SK-N-SH (cell line): ENCODE results near the gene SLC12A7. TPM values are rescaled to one million over a fixed set of nuclear protein-coding genes. Genes with fewer than 3 reads are reported as not detected.

Source experiments
- CTCF ChIA-PET: fragments of 300-600, 350-600 bp; formaldehyde crosslinking; extraction: SDS; loops from one replicate; lab custom pipeline; 2021; lab: Yijun Ruan, JAX
- POLR2A ChIA-PET: fragments of 350-600 bp; sonication (Branson Sonifier 250); formaldehyde crosslinking; extraction: SDS; loops from one replicate; lab custom pipeline; 2020; ENCODE audit warnings: antibody characterized with exemption, inconsistent platforms; lab: Yijun Ruan, JAX
- DNase-seq: peaks from one replicate; pipeline ENCODE4 v3.0.0; 2012
- H2AFZ ChIP-seq: fragments of 200-600 bp; sonication (generic); 2 replicates; pipeline ENCODE4 v1.8.1; 2016; ENCODE audit warnings: antibody characterized with exemption, mild to moderate bottlenecking, low read depth
- H3F3A ChIP-seq: fragments of 200-600 bp; sonication (generic); replicated peaks from 2 replicates; pipeline ENCODE3; 2016; ENCODE audit warnings: antibody characterized with exemption, mild to moderate bottlenecking; ENCODE audit not compliant: insufficient read depth
- H3K27ac ChIP-seq, 2 experiments: fragments of 200-500 bp in 1 of 2; fragments of 200-600 bp in 1 of 2; sonication (Bioruptor generic) in 1 of 2; sonication (generic), shearing (Covaris generic) in 1 of 2; 2 replicates each; pipeline versions ENCODE4 v1.5.1 to v1.6.1; 2014 to 2016; ENCODE audit warnings: low read depth in 2 of 2, inconsistent platforms in 1 of 2, low read length in 1 of 2, mild to moderate bottlenecking in 1 of 2, mixed read lengths in 1 of 2
- H3K27me3 ChIP-seq: fragments of 200-600 bp; sonication (generic), shearing (Covaris generic); 2 replicates; pipeline ENCODE4 v1.6.1; 2016; ENCODE audit warnings: mixed run types; ENCODE audit not compliant: insufficient read depth
- H3K36me3 ChIP-seq, 2 experiments: fragments of 200-500 bp in 1 of 2; fragments of 200-600 bp in 1 of 2; sonication (Bioruptor generic) in 1 of 2; sonication (generic) in 1 of 2; replicated peaks in 1 of 2; 2 replicates each; pipeline versions ENCODE3 to v1.5.1; 2014 to 2016; ENCODE audit warnings: low read length in 1 of 2, mild to moderate bottlenecking in 1 of 2; ENCODE audit not compliant: insufficient read depth in 2 of 2, control insufficient read depth in 1 of 2
- H3K4me1 ChIP-seq, 2 experiments: fragments of 200-500 bp in 1 of 2; fragments of 200-600 bp in 1 of 2; sonication (Bioruptor generic) in 1 of 2; sonication (generic), shearing (Covaris generic) in 1 of 2; 2 replicates each; pipeline versions ENCODE4 v1.5.1 to v1.6.1; 2014 to 2016; ENCODE audit warnings: low read depth in 1 of 2, low read length in 1 of 2, mixed run types in 1 of 2; ENCODE audit not compliant: insufficient read depth in 2 of 2, control insufficient read depth in 1 of 2
- H3K4me2 ChIP-seq: fragments of 200-600 bp; sonication (generic), shearing (Covaris generic); 2 replicates; pipeline ENCODE4 v1.6.1; 2017; ENCODE audit warnings: mixed run types
- H3K4me3 ChIP-seq, 2 experiments: fragments of 200-500 bp in 1 of 2; fragments of 200-600 bp in 1 of 2; sonication (Bioruptor generic) in 1 of 2; sonication (generic), shearing (Covaris generic) in 1 of 2; 2 replicates each; pipeline versions ENCODE4 v1.5.1 to v1.8.1; 2014 to 2016; ENCODE audit warnings: low read depth in 2 of 2, inconsistent platforms in 1 of 2, low read length in 1 of 2, mild to moderate bottlenecking in 1 of 2, mixed read lengths in 1 of 2, moderate library complexity in 1 of 2
- H3K79me2 ChIP-seq: fragments of 200-600 bp; sonication (generic); 2 replicates; pipeline ENCODE4 v1.8.1; 2017; ENCODE audit warnings: mild to moderate bottlenecking; ENCODE audit not compliant: insufficient read depth
- H3K9ac ChIP-seq: fragments of 200-600 bp; sonication (generic); 2 replicates; pipeline ENCODE4 v1.6.1; 2017; ENCODE audit warnings: mixed run types
- H3K9me2 ChIP-seq: fragments of 200-600 bp; sonication (generic); 2 replicates; pipeline ENCODE4 v1.6.1; 2017; ENCODE audit warnings: mixed run types
- H3K9me3 ChIP-seq: fragments of 200-600 bp; sonication (generic); 2 replicates; pipeline ENCODE4 v1.6.1; 2017; ENCODE audit warnings: mixed run types, mild to moderate bottlenecking, moderate library complexity
- H4K20me1 ChIP-seq: fragments of 200-600 bp; sonication (generic); 2 replicates; pipeline ENCODE4 v1.6.1; 2017; ENCODE audit warnings: mild to moderate bottlenecking, mixed run types; ENCODE audit not compliant: insufficient read depth
- CHD2 ChIP-seq: fragments of 150-350 bp; IDR thresholded peaks from 2 replicates; pipeline ENCODE4 v1.6.1; 2018; ENCODE audit warnings: low read length; ENCODE audit not compliant: partially characterized antibody
- CTCF ChIP-seq: fragments of 200-600 bp; sonication (generic); IDR thresholded peaks from 2 replicates; pipeline ENCODE4 v1.6.1; 2017; ENCODE audit warnings: antibody characterized with exemption, mild to moderate bottlenecking, moderate library complexity
- EP300 ChIP-seq, 2 experiments: IDR thresholded peaks; 2 replicates each; pipeline versions ENCODE4 v1.4.0 to v1.6.1; 2012; ENCODE audit warnings: borderline replicate concordance in 1 of 2, low read depth in 1 of 2, low read length in 1 of 2
- EZH2phosphoT487 ChIP-seq: fragments of 200-600 bp; sonication (generic); IDR thresholded peaks from 2 replicates; pipeline ENCODE4 v1.6.1; 2017; ENCODE audit warnings: low read depth, mixed run types, mild to moderate bottlenecking, antibody characterized with exemption, moderate library complexity, borderline replicate concordance
- FOSL2 ChIP-seq: IDR thresholded peaks from 2 replicates; pipeline ENCODE4 v1.4.0; 2012; ENCODE audit warnings: low read depth, mild to moderate bottlenecking, moderate library complexity, borderline replicate concordance
- FOXJ3 ChIP-seq: sonication (generic); formaldehyde crosslinking; IDR thresholded peaks from 2 replicates; pipeline ENCODE4 v1.5.1; 2020; ENCODE audit warnings: mild to moderate bottlenecking, missing genetic modification reagents
- FOXM1 ChIP-seq: IDR thresholded peaks from 2 replicates; pipeline ENCODE4 v1.4.0; 2012; ENCODE audit warnings: low read depth, mild to moderate bottlenecking
- IRF3 ChIP-seq: fragments of 150-350 bp; IDR thresholded peaks from 2 replicates; pipeline ENCODE4 v1.6.1; 2016; ENCODE audit warnings: mild to moderate bottlenecking, low read depth, low read length
- MEF2A ChIP-seq: IDR thresholded peaks from 2 replicates; pipeline ENCODE4 v1.4.0; 2012; ENCODE audit warnings: low read depth, borderline replicate concordance
- POLR2AphosphoS5 ChIP-seq: IDR thresholded peaks from 2 replicates; pipeline ENCODE4 v1.6.1; 2012; ENCODE audit warnings: low read depth, low read length
- REST ChIP-seq: IDR thresholded peaks from 2 replicates; pipeline ENCODE4 v1.6.1; 2012; ENCODE audit warnings: mild to moderate bottlenecking, low read depth, low read length, moderate library complexity
- SIN3A ChIP-seq: IDR thresholded peaks from 2 replicates; pipeline ENCODE4 v1.6.1; 2012; ENCODE audit warnings: low read depth, mild to moderate bottlenecking, low read length, moderate library complexity, borderline replicate concordance
- TAF1 ChIP-seq: IDR thresholded peaks from 2 replicates; pipeline ENCODE4 v1.6.1; 2012; ENCODE audit warnings: low read depth, mild to moderate bottlenecking, low read length, moderate library complexity, borderline replicate concordance
- USF1 ChIP-seq: IDR thresholded peaks from 2 replicates; pipeline ENCODE4 v1.4.0; 2012; ENCODE audit warnings: low read depth, borderline replicate concordance
- ZBTB33 ChIP-seq: IDR thresholded peaks from 2 replicates; pipeline ENCODE4 v1.4.0; 2012; ENCODE audit warnings: low read depth, borderline replicate concordance
- WGBS: methylation state at CpG from one replicate; pipeline ENCODE4 v1.1.6; 2017; ENCODE audit warnings: low lambda C conversion rate; 5-methylcytosine and 5-hydroxymethylcytosine counted together
- polyA plus RNA-seq, 3 experiments: library from polyadenylated mRNA; depleted of rRNA; stranded (reverse); fragments of >200 nt; gene quantifications; 2 replicates each; pipeline ENCODE4 v1.2.3, GENCODE V29; 2012

The SLC12A7 gene
- polyA plus RNA-seq, 1 of the 3 experiments (the other 2 are of a cell fraction) = 2.6 TPM

- H3K79me2 ChIP-seq = no peaks in the 10 kb centered on the region
- no peak for TF ChIP-seq POLR2AphosphoS5
- no peak for TF ChIP-seq SIN3A
- TF ChIP-seq CTCF = no peak
- TF ChIP-seq FOXJ3 (CRISPR knock-in tag) = no peak
- no peak for TF ChIP-seq EZH2phosphoT487
- TF ChIP-seq IRF3 = no peak
- TF ChIP-seq EP300 (IDR thresholded peaks at IDR 0.05; ENCODE audit: borderline replicate concordance in 1 of 2, low read depth in 1 of 2, low read length in 1 of 2) = no peak
- no peak for TF ChIP-seq ZBTB33
- TF ChIP-seq FOXM1 = no peak
- TF ChIP-seq CHD2 = no peak
- TF ChIP-seq REST = no peak
- TF ChIP-seq MEF2A = no peak
- TF ChIP-seq FOSL2 = no peak
- no peak for TF ChIP-seq TAF1
- no peak for TF ChIP-seq USF1
- TF ChIP-seq, all 33 proteins: peak for 0
- no peaks in the 10 kb centered on the region for H3K27me3 ChIP-seq
- H3K27ac ChIP-seq = no peak overlapping the region
- H3K9me2 ChIP-seq = no peaks in the 10 kb centered on the region
- POLR2A ChIA-PET = no interaction called here
- H3K4me1 ChIP-seq = no peaks in the 10 kb centered on the region
- H4K20me1 ChIP-seq = no peaks in the 10 kb centered on the region
- no peak overlapping the region for H3K4me3 ChIP-seq
- no peak overlapping the region for H3K4me2 ChIP-seq
- DNase-seq = no peak
- H3F3A ChIP-seq = no peaks in the 10 kb centered on the region
- 69% methylated on average over 7 of the region's 18 CpGs for WGBS
- H2AFZ ChIP-seq = no peak overlapping the region
- H3K36me3 ChIP-seq = no peaks in the 10 kb centered on the region
- H3K9me3 ChIP-seq = no peaks in the 10 kb centered on the region
- no peak overlapping the region for H3K9ac ChIP-seq
- CTCF ChIA-PET = no interaction called here
Observed at GRCh38 chr5:1074226-1074625, 37.6 kb downstream of the SLC12A7 start.
